ENCODE results near the gene TRPC3. TPM values are rescaled to one million over a fixed set of nuclear protein-coding genes. Genes with fewer than 3 reads are reported as not detected.

TRPC3 gene
- total RNA-seq, 1 donor from 2014 or later, result not detected

DNA sequence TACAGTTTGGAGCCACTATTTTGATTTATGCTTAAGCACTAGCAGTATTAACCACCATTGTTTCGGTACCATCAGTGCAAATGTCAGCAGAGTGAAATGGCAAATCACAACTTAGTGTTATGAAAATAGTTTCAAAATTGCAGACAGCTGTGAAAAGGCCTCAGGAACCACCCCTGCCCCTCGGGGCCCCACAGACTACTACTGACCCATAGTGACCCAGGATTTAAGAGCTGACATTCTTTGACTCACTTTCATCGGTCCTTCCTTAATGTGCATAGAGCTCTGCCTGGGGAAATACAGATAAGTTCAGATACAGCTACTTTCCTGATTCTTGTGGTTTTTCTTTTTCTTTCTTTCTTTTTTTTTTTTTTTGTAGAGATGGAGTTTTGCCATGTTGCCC lies 78.3 kb downstream of the TRPC3 start:
- DNase-seq (ENCODE audit: low read depth), result no peak

DNA sequence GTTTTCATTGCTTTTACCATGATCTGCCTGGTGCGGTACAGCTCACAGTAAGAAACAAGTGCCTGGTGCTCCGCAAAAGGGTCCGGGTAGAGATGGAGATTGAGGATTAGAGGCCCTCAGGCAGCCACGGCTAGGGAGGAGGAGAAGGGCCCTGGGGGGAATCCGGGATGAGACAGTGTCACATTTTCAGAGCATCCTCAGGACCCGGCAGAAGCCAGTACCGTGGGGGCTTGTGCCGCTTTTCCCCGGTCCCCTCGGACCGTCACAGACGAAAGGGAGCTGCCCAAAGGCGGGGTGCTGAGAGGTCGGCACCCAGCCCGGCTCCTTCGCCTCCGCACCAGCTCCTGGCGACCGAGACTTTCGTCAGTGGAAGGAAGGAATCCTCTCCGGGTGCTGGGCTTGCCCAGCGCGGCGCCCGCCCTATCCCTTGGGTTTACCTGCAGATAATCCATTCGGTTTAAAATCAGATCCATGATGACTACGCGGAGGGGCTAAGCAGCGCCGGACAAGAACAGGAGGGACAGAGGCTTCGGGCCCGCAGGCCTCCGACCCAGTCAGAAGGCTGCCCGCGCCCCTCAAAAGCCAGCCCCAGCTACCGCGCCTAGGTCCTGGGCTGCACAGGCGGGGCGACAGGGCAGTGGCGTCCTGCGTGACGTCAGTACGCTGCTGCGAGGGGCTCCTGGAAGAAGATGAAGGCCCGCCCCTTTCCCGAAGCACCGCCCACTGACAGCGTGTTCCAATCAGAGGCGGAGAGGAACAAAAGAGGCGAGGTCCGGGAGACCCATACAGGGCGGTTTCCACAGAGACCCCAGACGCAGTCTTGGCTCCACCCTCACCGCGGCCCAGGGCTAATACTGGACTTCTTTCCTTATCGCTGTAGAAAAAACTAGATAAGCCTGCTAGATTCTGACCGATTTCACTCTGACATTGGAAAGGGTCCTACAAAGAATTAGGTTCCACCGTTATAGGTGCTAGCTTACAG lies 81.7 kb downstream of the TRPC3 start, which contains the start of gene BBS7:
Gene BBS7, minus strand, starts transcription at position 634 of the 982 bp plus-strand sequence. Its CDS starts 161 bp downstream, at position 473.
- DNase-seq (ENCODE audit: low read depth), result peak; percentile 91

DNA sequence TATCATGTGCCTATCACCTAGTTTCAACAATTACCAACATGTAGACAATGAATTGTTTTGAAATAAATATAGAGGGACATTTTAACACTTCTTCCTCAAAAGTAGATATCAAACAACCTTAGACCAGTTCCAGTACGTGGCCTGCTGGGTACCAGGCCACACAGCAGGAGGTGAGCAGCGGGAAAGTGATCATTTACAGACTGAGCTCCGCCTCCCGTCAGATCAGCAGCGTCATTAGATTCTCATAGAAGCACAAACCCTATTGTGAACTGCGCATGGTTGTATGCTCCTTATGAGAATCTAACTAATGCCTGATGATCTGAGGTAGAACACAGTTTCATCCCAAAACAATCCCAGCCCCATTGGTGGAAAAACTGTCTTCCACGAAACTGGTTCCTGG lies 88.1 kb downstream of the TRPC3 start:
- DNase-seq (ENCODE audit: low read depth), result peak; percentile 18

DNA sequence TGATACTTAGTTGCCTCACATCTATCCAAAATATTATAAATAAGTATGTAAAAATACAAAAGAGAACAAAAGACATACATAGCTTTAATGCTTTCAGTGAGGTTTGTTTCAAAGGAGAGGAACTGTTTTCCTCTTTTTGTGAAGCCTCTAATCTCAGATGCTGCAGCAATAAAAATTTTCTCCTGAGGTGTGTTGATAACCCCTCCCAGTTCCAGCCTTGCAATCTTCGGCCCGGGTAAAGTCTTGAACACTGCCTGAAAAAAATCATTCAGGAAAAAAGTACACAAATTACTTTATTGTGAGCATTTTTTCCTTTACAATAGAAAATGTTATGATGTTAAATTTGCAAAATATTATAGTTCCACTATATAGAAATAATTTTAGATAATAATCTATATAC lies 90.4 kb downstream of the TRPC3 start:
- no peak for DNase-seq (ENCODE audit: low read depth)

DNA sequence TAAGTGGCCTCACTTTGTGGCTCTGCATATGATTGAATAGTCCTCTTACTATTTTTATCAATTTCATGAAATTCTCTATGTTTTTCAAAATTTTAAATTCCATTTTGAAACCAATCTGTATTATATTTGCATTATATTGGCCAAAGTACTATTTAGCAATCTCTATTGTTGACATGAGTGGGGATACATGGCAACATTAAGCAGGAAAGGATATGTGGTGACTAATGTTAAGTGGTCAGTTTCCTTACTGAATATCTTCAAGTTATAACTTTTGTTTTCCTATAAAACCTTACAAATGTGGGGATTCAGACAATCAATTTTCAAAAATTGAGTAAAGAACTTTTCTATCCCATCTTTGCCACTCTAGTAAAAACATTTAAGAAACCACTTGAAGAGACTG lies 91.7 kb downstream of the TRPC3 start:
- no peak for DNase-seq (ENCODE audit: low read depth)

DNA sequence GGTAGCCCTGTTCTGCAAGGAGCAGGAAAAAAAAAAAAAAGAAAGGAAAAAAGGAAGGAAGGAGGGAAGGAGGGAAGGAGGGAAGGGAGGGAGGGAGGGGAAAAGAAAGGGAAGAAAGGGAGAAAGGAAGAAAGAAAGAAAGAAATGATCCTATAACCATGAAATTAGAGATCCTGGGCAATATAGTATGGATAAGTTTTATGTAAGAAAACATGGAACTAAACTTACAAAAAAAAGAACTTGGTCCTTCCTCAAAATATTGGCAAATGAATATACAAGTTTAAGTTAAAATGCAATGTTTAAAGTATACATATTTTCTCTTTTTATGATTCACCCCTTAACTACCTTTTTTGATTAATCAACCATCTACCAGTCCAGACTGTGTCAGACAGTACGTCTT lies 100.5 kb downstream of the TRPC3 start:
- no peak for DNase-seq (ENCODE audit: low read depth)

DNA sequence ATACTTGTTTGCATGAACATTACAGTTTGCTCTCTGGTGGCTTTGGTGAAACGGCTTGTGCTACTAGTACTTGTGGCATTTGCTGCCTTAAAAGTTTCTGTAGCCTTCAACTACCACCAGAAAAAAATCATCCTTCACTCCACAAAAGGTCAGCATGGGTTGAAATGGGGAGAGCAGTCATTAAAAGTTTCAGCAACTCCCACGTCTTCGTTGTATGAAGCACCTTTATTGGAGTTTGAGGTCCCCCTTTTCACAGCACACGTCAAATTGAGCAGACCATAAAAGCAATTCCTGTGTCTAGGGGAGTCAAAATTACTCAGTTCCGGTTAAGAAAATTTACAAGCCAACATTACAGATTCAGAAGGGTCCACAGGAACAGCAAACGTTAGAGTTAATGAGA lies 105.2 kb downstream of the TRPC3 start:
- no peak for DNase-seq (ENCODE audit: low read depth)

DNA sequence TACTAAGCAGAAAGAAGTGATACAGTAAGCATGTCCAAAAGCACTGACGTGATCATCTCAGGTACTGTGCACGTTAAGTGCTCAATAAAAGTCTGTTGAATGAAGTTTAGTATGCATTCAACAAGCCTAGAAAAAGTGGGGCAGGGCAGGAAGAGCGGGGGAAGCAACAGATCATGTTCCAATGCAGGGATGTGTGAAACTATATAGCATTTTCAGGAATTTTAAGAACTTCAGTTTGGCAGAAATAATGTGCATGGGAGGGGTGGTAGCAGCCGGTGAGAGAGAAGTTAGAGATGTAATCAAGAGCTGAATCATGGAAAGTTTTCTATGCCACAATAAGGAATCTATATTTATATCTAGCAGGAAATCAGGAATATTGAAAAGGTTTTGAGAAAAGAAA lies 109.0 kb downstream of the TRPC3 start:
- no peak for DNase-seq (ENCODE audit: low read depth)

DNA sequence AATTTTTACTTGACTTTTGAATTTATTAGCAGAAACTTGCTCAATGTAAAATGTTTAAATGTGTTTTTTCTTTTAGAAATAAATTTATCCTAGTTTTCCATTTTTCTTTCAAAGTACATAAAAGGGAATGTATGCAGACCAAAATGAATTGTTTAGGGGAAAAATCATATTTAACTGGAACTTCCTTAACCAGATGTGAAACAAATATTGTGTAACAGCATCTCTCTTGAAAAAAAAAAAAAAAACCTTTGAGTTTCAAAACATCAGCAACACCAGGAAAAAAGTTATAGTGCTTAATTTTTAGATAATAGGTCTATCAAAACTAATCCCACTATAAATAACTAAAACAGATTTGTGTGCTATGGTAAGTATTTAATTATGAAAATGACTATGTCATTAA lies 113.7 kb downstream of the TRPC3 start:
- DNase-seq (ENCODE audit: low read depth), result no peak

DNA sequence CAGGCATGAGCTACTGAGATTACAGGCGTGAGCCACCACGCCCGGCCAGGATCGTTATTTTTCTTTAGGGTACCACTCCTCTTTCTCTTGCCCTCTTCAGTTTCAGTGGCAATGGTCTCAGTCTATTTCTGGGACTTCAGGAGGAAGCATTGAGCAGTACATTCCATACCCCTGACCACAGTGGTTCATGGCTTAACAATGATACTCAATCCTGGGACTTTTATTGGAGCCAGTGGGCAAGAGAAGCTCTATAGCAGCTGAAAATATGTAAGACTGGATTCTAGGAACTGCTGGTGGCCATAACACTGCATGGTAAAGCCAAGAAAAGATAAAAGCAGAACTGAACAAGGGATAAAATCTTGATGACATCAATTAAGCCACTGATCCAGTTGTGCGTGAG lies 122.3 kb downstream of the TRPC3 start:
- DNase-seq (ENCODE audit: low read depth), result no peak

Other genes starting within 250 kb of the TRPC3 start
- 0.30 and 0.69 TPM in 2 replicates for gene SMIM43, start 186.9 kb downstream of the TRPC3 start, total RNA-seq
- gene EXOSC9, start 150.7 kb downstream of the TRPC3 start, total RNA-seq, result 18.1 and 38.6 TPM in 2 replicates
- gene CCNA2, start 128.2 kb downstream of the TRPC3 start, total RNA-seq, result 2.5 and 43.2 TPM in 2 replicates
- 27.3 and 31.6 TPM in 2 replicates for gene BBS7, start 81.6 kb downstream of the TRPC3 start, total RNA-seq
- gene BLTP1, start 200.3 kb upstream of the TRPC3 start, total RNA-seq, result 43.9 and 122 TPM in 2 replicates